SK-N-SH treated with all-trans-retinoic acid at 6 μM for 48 hours (cell line): ENCODE measurements around the gene BCO2.

Source experiments
- ARNTL ChIP-seq: fragments of 450-650 bp; formaldehyde crosslinking; IDR thresholded peaks from 2 replicates; pipeline ENCODE4 v1.5.0; 2020; ENCODE audit warnings: low read depth, mild to moderate bottlenecking, moderate library complexity, borderline replicate concordance
- ZFP30 ChIP-seq: fragments of 450-650 bp; formaldehyde crosslinking; IDR thresholded peaks from 2 replicates; pipeline ENCODE4 v1.5.0; 2022; ENCODE audit warnings: mild to moderate bottlenecking, moderate library complexity
- ZNF8 ChIP-seq: fragments of 450-650 bp; formaldehyde crosslinking; IDR thresholded peaks from 2 replicates; pipeline ENCODE4 v1.5.0; 2020; ENCODE audit warnings: mild to moderate bottlenecking, moderate library complexity

DNA sequence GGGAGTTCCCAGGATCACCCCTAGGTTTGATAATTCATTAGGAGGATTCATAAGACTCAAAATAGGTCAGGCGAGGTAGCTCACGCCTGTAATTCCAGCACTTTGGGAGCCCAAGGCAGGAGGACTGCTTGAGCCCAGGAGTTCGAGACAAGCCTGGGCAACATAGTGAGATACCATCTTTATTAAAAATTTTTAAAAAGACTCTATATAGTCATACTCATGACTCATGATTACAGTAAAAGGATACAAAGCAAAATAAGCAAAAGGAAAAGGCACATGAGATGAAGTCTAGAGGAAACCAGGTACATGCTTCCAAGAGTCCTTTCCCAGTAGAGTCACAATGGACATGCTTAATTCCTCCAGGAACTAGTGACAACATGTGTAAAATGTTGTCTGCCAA lies 37.0 kb downstream of the BCO2 start:
- TF ChIP-seq ZFP30 (CRISPR knock-in tag): no peak
- no peak for TF ChIP-seq ARNTL (CRISPR knock-in tag)
- no peak for TF ChIP-seq ZNF8 (CRISPR knock-in tag)
